Muscle layer of duodenum (tissue), 2 donors: ENCODE data around the gene PHETA2.
A peak's percentile ranks its signal among the peaks of the same experiment; 100 is the strongest.
"Not testable (repeated sequence)": the region's sequence is repeated elsewhere in the genome, so short reads cannot be mapped to it uniquely, and the experiment has no call there.

Experiments used
- H3K27ac ChIP-seq: one replicate; pipeline ENCODE4 v1.7.0; 2013; ENCODE audit warnings: mild to moderate bottlenecking, low read length
- H3K27me3 ChIP-seq: one replicate; pipeline ENCODE4 v1.7.0; 2013; ENCODE audit warnings: low read depth, mild to moderate bottlenecking, control low read depth, low read length
- H3K36me3 ChIP-seq, 2 donors: one replicate each; pipeline ENCODE4 v1.7.0; 2013; ENCODE audit warnings: low read length in 2 of 2, control low read depth in 1 of 2, mild to moderate bottlenecking in 1 of 2; ENCODE audit not compliant: insufficient read depth in 2 of 2, control insufficient read depth in 1 of 2
- H3K4me1 ChIP-seq, 2 donors: one replicate each; pipeline ENCODE4 v1.7.0; 2013; ENCODE audit warnings: low read length in 2 of 2, mild to moderate bottlenecking in 2 of 2, control low read depth in 1 of 2, moderate library complexity in 1 of 2; ENCODE audit not compliant: insufficient read depth in 2 of 2, control insufficient read depth in 1 of 2
- H3K4me3 ChIP-seq, 2 donors: one replicate each; pipeline ENCODE4 v1.7.0; 2013; ENCODE audit warnings: low read length in 2 of 2, low read depth in 1 of 2, mild to moderate bottlenecking in 1 of 2
- H3K9me3 ChIP-seq, 2 donors: one replicate each; pipeline ENCODE4 v1.7.0; 2013; ENCODE audit warnings: low read length in 2 of 2, control low read depth in 1 of 2, mild to moderate bottlenecking in 1 of 2; ENCODE audit not compliant: control insufficient read depth in 1 of 2
- donor health status: healthy.

PHETA2 gene

GRCh38 chr22:42079319-42080251 is 5.5 kb downstream of the PHETA2 start, which contains the start of gene SMDT1:
SMDT1 (plus strand) TSS chr22:42079700; CDS start chr22:42079769, 69 bp downstream.
- no peaks in the 10 kb centered on the region for H3K27me3 ChIP-seq
- H3K9me3 ChIP-seq: no peaks in the 10 kb centered on the region
- peak within 1 kb of the TSS; percentile 78 to 94 for H3K4me3 ChIP-seq
- H3K36me3 ChIP-seq: peaks cover 5 to 44% of the 10 kb centered on the region in 2 donors
- peaks cover 12 to 33% of the 10 kb centered on the region in 2 donors for H3K4me1 ChIP-seq
- peak within 1 kb of the TSS; percentile 99 for H3K27ac ChIP-seq

GRCh38 chr22:42080287-42080686 is 6.2 kb downstream of the PHETA2 start:
- peaks cover 6 to 51% of the 10 kb centered on the region in 2 donors for H3K36me3 ChIP-seq
- H3K4me1 ChIP-seq: peaks cover 12 to 33% of the 10 kb centered on the region in 2 donors
- H3K27me3 ChIP-seq: no peaks in the 10 kb centered on the region
- H3K9me3 ChIP-seq: no peaks in the 10 kb centered on the region
- H3K27ac ChIP-seq: peak overlapping the region; percentile 99
- peak overlapping the region; percentile 78 to 94 for H3K4me3 ChIP-seq

- Histone ChIP-seq H3K27me3 (no peaks in the 10 kb centered on the region), H3K9me3 (no peaks in the 10 kb centered on the region), H3K4me3 (no peak overlapping the region), H3K4me1 (peaks cover 11 to 20% of the 10 kb centered on the region in 2 donors), H3K27ac (no peak overlapping the region), H3K36me3 (peaks cover 24 to 52% of the 10 kb centered on the region in 2 donors)
Measured at GRCh38 chr22:42083119-42083518, 9.1 kb downstream of the PHETA2 start.

GRCh38 chr22:42084874-42085273 is 10.8 kb downstream of the PHETA2 start:
- Histone ChIP-seq H3K36me3 (peaks cover 24 to 48% of the 10 kb centered on the region in 2 donors), H3K9me3 (no peaks in the 10 kb centered on the region), H3K4me3 (no peak overlapping the region), H3K4me1 (peaks cover 0 to 23% of the 10 kb centered on the region in 2 donors), H3K27ac (no peak overlapping the region), H3K27me3 (no peaks in the 10 kb centered on the region)

DNA sequence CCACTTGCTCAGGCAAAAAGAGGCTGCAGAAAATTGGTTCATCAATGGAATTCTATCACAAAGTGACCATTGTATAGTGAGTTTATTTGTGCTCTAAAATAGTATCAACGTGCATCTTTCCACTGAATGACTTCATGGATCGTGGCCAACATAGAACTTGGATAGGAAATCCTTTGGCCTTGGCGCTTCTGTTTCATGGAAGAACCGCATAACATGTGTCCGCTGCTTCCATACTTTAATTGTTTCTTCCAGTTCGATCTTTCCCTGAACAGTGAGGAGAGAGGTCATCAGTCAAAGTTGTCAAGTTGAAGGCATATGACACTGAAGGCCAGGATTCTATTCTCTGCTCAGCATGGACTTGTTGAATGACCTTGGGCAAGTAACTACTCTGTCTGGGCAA is 12.0 kb downstream of the PHETA2 start:
- Histone ChIP-seq H3K4me3 (no peak overlapping the region), H3K27ac (no peak overlapping the region), H3K36me3 (peaks cover 24 to 51% of the 10 kb centered on the region in 2 donors), H3K9me3 (no peaks in the 10 kb centered on the region), H3K4me1 (peaks cover 0 to 18% of the 10 kb centered on the region in 2 donors), H3K27me3 (no peaks in the 10 kb centered on the region)

GRCh38 chr22:42090596-42091454 is 16.8 kb downstream of the PHETA2 start, which contains the start of gene NDUFA6:
NDUFA6 (minus strand) TSS chr22:42090772; CDS start chr22:42090744, 28 bp downstream.
- Histone ChIP-seq H3K27ac (peak within 1 kb of the TSS; percentile 97), H3K27me3 (no peaks in the 10 kb centered on the region), H3K4me3 (peak within 1 kb of the TSS; percentile 77 to 83), H3K36me3 (peaks cover 13 to 17% of the 10 kb centered on the region in 2 donors), H3K4me1 (peaks cover 0 to 16% of the 10 kb centered on the region in 2 donors), H3K9me3 (no peaks in the 10 kb centered on the region)

- Histone ChIP-seq H3K4me3 (peak overlapping the region; percentile 77 to 83), H3K27ac (peak overlapping the region; percentile 67), H3K36me3 (peaks cover 8 to 11% of the 10 kb centered on the region in 2 donors), H3K9me3 (no peaks in the 10 kb centered on the region), H3K4me1 (peaks cover 0 to 16% of the 10 kb centered on the region in 2 donors), H3K27me3 (no peaks in the 10 kb centered on the region)
Measured at GRCh38 chr22:42091455-42091782, 17.4 kb downstream of the PHETA2 start.

DNA sequence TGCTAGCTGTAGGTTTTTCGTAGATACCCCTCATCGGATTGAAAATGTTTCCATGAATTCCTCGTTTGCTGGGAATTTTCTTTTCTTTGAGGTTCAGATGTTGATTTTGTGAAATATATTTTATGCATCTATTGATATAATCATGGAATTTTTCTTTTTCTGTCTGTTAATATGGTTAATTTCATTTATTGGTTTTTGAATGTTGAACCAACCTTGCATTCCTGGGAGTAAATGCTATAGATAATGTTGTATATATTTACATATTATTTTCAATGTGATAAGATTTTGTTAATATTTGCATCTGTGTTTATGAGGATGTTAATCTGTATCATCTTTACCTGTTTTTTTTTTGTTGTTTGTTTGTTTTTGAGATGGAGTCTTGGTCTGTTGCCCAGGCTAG is 27.2 kb downstream of the PHETA2 start:
- peaks cover 3 to 17% of the 10 kb centered on the region in 2 donors for H3K9me3 ChIP-seq
- H3K36me3 ChIP-seq: peaks cover 0 to 26% of the 10 kb centered on the region in 2 donors
- no peaks in the 10 kb centered on the region for H3K27me3 ChIP-seq
- H3K4me1 ChIP-seq: no peaks in the 10 kb centered on the region
- H3K27ac ChIP-seq: no peak overlapping the region
- H3K4me3 ChIP-seq: no peak overlapping the region

DNA sequence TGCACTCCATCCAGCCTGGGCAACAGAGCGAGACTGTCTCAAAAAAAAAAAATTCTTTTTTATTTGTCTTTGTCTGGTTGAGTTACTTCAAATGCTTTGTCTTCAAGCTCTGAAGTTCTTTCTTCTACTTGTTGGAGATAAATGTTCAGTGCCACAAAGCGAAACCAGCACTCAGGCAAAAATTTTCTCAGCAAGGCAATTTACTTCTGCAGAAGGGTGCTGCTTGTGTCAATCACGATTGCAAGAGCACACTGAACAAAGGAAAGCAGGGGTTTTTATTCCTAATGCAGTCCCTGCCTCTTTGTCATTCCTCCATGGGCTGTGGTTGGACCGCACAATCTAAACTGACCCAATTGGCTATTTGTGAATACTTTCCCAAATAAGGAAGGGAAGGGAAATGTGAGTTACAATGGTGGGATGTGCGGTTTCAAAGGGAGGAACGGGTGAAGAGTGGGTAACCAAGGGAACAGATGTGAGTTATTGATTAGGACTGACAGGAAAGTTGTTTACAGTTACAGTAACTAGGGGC is 30.3 kb downstream of the PHETA2 start:
- Histone ChIP-seq H3K36me3 (peaks cover 0 to 14% of the 10 kb centered on the region in 2 donors), H3K4me3 (peak overlapping the region in 1 of 2 donors; percentile 19), H3K9me3 (peaks cover 3 to 17% of the 10 kb centered on the region in 2 donors)
- H3K27me3 ChIP-seq, H3K4me1 ChIP-seq, H3K27ac ChIP-seq: not testable (repeated sequence)

GRCh38 chr22:42108848-42109247 is 34.8 kb downstream of the PHETA2 start:
- no peak overlapping the region for H3K4me3 ChIP-seq
- no peaks in the 10 kb centered on the region for H3K27me3 ChIP-seq
- no peak overlapping the region for H3K27ac ChIP-seq
- H3K9me3 ChIP-seq: peaks cover 3 to 12% of the 10 kb centered on the region in 2 donors
- peaks cover 0 to 6% of the 10 kb centered on the region in 2 donors for H3K36me3 ChIP-seq
- no peaks in the 10 kb centered on the region for H3K4me1 ChIP-seq

- Histone ChIP-seq H3K4me1 (no peaks in the 10 kb centered on the region), H3K27ac (no peak overlapping the region), H3K9me3 (peaks cover 10 to 11% of the 10 kb centered on the region in 2 donors), H3K36me3 (peaks cover 4 to 7% of the 10 kb centered on the region in 2 donors), H3K4me3 (no peak overlapping the region), H3K27me3 (no peaks in the 10 kb centered on the region)
Measured at GRCh38 chr22:42111798-42112197, 37.8 kb downstream of the PHETA2 start.
